ENCODE data around the gene ARHGAP21.
"Not testable (repeated sequence)": the region's sequence is repeated elsewhere in the genome, so short reads cannot be mapped to it uniquely, and the experiment has no call there.

The ARHGAP21 gene

DNA sequence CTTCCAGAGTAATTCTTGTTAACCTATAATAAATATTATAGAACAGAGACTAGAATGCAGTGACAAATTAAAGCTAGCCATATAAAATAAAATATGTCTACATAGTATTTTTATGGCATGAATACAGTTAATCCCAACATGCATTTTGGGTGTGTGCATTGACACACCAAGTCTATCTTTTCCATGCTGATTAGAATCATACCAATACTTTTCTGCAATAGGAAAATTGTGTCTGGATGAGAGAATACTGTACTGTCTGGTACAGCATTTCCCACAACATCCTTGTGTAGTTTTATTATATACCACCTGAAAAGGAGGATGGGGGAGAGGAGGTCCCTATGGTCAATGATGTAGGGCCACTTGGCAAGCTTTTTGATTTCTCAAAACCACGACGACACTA lies 100.3 kb downstream of the ARHGAP21 start:
- DNase-seq: no peak

DNA sequence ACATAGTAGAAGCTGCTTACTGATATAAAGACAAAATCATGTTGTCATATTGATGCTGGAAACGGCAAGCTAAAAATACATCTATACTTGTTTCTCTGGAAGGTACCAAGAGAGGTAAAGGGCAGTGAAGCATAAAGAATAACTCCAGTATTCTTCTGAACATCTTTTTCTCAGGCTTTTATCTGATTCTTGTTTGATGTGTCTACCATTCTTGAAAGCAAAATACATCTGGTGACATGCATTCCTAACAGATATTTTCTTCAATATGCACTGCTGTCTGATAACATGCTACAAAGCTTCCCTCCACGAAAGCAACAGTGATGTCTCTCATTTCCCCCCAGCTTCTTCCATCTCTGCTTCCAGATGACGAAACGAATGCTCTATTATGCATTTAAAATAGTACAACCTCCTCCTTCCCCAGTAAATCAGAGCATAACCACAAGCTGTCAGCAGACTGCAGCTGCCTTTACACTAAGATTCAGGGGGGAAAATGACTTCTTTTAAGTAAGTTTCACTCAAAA lies 100.8 kb downstream of the ARHGAP21 start:
- no peak for DNase-seq

DNA sequence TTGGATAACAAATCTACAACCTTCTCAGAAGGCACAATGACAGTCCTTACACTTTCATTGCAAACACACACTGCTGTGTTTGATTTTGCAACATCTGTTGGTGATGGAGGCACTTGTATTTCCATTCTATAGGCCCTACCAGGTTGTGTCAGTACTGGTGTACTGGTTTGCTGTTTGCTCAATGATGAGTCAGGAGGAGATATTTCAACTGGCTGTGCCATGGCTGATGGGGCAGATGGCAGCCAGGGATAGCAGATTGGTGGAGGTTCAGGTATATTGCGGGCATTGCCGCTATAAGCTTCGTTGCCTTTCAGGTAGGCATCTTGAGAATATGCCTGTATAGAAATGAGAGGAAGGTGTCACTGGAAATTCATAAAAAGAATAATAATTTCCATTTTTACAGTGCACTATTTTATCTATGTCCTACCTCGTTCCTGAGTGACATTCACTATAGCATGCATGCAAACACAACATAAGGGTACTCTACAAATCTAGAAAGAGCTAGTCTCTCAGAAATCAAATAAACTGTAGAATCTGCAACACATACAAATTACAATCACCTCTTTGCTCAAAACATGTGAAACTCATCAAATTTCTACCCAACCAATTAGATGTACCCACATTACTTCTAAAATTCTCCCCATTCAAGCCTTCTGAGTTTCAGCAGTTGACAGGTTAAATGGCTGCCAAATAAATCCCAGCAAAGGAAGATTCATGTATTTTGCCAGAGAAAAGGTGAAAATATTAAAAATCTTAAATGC lies 102.5 kb downstream of the ARHGAP21 start:
- DNase-seq: not testable (repeated sequence)

DNA sequence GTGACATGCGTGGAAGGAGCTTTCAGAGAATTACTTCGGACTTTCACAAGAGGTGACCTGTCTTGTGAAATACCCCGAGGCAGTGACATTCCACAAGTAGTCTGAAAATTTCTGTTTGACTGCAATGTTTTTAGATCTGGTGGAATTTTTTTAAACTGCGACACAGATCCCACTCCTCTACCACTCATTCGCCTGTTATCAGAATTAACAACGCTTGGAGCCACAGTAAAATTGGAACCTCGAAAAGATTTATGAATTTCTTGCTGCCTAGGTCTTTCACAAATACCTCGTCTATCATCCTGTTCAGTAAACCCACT lies 103.7 kb downstream of the ARHGAP21 start:
- DNase-seq: not testable (repeated sequence)

DNA sequence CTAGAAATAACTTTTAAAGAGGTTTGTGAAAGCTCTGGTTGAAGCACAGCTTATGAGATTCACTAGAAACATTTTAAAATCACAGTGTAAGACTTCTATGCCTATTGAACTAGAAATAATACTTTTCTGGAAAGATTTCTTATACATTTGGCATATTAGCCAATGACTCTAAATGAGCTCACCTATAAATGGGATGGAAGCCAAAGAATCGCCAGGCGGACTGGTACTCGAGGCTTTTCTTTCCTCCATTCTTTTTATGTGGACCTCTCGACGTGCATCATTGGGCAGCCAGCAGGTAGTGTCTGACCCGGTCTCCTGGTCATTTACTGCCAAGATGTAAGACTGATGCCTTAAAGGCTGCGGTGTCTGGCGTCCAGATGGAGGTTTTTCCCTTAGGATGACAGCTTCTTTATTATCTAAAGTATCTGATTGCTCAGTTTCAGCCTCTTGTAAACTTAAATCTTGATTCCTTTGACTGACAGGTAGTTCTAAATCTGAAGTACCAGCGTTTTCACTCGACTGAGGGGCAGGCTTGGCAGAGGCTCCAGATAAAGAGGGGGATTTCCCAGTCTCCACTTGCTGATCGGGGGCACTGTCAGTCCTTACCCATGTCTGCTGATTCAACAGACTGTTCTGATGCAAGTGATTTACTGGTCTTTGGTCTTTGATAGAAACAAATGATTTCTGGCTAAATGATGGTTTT lies 104.2 kb downstream of the ARHGAP21 start:
- DNase-seq: not testable (repeated sequence)

DNA sequence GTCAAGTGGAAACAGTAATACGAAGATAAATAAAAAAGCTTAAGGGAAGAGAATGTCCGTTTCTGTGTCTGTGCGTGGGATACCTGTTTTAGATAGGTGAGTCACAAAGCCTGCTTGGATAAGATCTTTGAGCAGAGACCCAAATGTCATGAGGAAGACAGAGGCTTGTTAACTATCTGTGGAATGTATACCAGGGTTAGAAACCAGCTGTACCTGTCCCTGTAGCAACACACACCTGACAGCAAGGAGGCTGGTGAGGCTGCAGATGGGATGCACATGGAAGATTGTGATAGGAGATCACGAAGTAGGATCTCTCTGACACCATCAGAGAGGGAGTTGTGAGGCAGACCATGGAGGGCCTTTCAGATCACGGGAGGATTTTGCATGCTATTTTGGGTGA lies 105.3 kb downstream of the ARHGAP21 start:
- no peak for DNase-seq

DNA sequence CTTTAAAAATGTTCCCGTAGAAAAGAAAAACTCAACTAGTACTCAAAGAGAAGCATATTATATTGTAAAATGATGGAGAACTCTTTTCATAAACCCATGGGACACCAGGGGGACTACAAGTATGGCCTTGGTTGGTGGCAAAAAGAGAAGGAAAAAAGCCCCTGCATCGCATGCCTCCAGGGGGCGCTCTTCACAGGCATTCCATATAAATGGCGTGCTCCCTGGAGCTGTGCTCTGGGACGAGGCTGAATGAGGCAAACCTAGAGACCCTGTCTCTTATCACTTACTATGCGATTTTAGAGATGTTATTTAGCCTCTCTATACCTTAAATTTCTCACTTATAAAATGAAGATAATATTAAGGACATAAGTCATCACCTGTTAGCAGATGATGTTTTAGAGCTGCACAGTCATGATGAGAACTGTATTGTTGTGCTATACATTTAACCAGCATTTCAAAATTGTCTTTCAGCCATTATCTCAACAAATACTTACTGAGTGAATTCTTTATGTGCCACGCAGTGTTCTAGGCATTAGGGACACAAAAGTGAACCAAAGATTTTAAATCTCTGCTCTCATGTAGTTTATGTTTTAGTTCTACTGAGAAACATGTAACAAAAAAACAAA lies 105.8 kb downstream of the ARHGAP21 start:
- DNase-seq: no peak

DNA sequence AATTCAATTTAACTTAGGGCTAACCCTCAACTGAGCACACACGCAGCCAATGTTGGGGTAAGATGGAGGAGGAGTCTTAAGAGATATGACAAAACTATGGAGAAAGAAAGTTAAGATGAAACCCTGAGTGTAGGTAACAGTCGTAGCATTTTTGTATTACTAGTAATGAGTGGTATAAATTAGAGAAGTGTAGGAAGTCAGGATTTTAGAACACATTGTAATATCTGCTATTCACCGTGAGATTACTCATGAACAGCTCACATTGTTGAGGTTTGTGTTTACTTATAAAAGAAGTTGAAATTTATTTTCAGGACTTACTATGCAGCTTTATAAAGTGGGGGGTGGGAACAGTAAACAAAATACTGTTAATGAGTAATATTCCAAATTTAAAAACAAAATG lies 107.2 kb downstream of the ARHGAP21 start:
- DNase-seq: no peak

DNA sequence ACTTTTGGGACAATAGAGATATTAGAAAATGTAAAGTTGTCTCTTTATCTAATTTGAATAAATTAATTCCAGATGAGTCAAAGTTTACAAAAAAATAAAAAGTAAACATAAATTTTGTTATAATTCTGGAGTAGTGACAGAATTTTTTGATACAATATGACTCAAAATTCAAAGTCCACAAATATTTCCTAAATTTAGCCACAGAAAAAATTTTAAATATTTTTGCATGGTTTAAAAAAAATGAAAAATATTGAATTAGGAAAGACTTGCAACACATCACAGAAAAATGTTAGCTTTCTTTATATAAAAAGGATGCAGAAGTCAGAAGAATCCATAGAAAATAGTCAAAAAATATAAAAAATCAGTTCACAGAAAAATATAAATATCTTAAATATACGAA lies 117.7 kb downstream of the ARHGAP21 start:
- no peak for DNase-seq

DNA sequence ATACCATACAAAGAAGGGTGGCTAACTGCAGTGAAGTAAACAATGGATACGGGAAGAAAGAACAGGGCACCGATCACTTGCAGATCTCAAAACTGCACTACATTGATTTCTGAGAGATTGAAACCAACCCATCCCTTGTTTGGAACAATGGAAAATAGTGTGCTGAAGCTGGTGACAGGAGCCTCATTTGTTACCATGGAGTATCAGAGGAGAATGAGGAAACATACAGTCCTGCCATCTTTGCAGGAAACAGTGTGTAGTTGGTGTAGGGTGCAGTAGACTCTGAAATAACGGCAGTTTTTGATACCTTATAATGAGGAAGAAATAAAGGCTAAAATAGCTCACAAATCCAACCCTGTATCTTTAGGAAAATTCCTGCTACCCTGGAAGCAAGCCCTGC lies 118.5 kb downstream of the ARHGAP21 start:
- no peak for DNase-seq

DNA sequence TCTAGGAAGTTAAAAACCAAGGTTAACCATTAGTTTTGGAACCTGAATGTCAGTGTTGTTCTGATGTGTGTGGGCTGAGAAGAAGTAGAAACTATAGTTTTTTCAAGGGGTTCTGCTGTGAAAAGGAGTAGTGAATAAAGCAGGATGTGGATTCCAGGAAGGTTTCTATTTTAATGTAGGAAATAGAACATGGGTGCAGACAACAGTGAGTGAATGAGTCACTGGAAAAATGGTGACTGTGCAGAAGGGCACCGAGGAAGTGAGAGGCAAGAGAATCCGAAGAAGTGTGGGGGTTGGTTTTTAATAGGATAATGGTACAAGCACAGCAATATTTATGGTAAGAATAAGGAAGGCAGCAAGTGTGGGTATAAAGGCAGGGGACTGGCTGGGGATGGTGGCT lies 120.4 kb downstream of the ARHGAP21 start:
- no peak for DNase-seq

DNA sequence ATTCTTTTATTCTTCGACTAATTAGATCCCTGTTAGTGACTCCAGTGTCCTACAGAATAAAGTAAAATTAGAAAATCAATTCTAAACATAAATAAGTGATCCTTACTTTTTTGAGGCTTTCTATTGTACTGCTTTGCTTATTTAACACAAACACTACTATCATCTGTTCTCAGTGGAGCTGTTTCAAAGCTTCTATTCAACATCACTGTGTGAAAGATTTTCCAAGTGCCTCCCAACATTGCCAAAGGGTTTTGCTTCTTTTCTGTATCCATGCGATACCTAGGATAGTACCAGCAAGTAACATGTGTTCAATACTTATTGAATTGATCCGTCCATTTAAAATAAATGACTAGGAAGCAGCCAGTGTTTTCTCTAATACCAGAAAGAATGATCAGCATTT lies 125.7 kb downstream of the ARHGAP21 start:
- DNase-seq: no peak

DNA sequence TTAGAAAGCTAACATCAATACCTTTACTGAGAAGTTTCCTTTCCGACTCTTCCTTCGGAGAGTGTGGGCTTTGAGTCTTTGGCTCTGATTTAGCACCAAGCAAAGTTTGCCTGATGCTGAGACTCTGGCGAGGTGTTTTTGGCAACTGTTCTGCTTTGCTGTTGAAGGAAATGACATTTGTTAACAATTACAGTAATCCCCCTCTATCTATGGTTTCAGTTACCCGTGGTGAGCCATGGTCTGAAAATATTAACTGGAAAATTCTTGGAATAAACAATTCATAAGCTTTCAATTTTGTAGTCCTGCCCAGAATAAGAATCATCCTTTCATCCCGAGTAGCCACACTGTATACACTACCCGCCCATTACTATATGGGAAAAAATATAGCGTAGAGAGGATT lies 126.3 kb downstream of the ARHGAP21 start:
- no peak for DNase-seq

DNA sequence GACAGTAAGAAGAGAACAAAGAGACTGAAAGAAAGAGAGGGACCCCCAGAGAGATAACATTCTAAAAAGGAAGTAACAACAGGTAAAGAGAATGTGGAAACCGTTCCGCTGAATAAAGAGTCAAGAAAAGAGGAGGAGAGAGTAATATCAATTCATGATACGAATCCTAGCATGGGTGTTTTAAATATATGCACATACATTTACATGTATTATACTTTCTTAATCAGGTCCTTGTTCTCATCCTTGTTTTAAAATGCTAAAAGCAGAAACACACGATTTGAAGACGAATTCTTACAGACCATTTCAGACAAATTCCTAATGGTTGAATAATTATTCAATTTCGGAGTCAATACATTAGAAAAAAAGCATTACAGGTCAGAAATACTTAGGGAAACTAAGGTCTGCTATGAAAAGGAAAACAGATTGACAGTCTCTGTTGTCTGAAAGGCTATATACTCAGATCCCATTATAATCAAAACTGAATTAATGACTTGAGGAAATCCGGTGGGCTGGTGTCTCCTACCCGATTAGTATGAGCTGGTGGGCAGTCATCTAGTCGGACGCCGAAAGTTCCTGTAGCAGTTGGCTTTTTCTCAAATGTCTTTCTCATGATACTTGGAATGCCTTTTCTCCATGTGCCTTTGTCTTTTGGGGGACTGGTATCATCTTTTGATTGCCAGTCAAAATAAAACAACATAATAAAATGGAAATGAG lies 127.3 kb downstream of the ARHGAP21 start:
- no peak for DNase-seq

DNA sequence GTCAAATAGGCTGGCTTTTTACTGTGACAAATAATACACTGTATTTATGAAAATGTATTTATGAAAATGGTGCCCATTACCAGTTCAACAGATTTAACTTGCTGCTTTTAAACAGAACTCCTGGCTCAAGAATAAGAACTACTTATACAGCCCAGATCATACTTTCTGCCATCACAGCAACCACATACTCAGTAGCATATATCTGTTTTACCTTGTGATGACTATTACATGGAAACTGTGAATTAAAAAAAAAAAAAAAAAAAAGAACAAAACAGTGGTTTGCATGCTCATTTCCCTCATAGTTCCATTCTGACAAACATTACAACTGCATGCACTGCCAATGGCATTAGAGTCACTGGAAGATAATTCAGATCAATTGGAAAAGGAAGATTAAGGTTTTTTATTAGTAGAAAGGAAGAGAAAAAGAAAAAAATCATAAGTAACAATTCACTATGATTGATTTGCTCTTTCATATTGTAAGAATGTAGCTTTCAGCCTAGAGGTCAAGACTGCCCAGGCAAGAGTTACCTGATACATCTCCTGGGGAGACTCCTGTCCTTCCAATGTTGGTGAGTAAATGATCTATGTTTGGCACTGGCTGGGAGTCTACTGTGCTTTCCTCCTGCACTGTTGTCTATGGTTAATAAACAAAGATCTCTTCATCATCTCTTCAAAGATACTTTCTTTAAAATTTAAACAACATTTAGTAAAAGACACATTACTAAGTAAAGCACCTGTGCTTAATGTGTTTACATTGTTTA lies 132.8 kb downstream of the ARHGAP21 start:
- no peak for DNase-seq

DNA sequence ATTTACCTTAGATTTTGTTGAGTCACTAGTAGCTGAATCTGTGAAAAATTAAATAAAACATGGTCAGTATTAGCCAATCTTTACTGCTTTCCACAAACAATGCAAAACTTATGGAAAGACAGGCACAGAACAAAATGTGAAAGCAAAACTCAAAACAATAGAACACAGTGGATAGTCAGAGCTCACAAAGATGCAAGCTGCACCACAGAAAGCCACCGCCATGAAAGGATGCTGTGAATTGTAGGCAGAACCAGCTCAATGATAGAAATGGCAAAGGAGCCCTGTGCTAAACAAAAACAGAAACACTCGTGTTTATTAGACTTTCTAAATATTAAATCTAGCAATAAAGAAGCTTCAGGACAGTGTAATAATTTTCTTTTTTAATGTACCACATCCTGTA lies 134.4 kb downstream of the ARHGAP21 start:
- no peak for DNase-seq

DNA sequence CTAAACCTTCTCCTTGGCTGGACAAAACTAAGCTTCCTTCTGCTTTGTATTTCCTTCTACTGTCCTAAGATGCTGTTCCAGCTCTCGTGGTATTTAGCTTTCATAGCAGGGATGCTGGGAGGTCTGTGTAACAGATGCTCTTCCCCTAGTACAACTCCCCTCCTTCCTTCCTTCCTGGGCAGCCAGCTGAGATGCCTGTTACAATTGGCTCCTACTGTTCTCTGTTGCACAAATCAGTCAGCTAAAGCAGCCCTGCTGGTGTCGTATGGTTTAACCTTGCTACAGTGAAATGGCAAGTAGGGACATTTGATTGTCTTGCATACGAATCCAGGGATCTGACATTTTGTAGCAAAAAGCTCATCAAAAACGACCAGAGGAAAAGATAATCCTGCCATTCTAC lies 143.8 kb downstream of the ARHGAP21 start:
- no peak for DNase-seq

DNA sequence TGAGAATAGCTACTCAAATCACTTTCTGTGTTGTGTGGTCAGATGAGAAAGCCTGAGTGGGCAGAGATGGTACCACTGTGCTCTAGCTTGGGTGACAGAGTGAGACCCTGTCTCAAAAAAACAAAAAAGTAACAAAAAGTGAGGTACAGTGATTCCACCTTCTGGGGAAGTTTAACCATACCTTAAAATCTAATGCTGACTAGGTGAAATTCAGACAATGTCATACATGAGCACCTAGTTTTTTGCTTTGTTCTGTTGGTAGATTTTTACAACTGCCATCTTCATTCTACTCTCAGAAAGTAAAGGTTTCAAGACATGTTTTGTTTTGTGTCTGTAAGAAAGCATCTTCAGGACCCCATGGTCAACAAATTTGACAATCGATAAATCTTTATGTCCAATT lies 144.2 kb downstream of the ARHGAP21 start:
- no peak for DNase-seq

DNA sequence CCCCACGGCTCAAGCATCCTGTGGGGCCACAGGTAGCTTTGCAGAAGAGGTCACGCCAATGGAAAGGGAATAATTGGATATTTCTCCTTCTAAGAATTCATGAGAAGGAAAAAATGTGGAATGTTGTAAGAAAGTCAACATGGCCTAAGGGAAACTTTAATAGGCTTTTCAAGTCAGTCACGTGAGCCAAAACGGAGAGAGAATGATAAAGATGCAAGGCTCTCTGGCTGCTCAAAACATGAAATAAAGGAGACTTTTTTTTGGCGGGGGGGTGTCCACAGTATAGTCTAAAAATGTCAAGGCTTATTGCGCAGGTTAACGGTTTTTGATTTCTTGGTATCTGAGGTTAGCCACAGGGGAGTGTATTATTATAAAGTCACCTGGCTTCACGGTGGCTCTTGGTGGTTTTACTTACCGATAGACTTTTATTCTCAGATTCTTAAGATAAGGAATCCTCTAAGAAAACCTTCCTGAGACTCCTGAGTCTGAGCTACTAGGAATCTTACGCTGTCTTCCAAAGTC lies 148.1 kb downstream of the ARHGAP21 start:
- no peak for DNase-seq

DNA sequence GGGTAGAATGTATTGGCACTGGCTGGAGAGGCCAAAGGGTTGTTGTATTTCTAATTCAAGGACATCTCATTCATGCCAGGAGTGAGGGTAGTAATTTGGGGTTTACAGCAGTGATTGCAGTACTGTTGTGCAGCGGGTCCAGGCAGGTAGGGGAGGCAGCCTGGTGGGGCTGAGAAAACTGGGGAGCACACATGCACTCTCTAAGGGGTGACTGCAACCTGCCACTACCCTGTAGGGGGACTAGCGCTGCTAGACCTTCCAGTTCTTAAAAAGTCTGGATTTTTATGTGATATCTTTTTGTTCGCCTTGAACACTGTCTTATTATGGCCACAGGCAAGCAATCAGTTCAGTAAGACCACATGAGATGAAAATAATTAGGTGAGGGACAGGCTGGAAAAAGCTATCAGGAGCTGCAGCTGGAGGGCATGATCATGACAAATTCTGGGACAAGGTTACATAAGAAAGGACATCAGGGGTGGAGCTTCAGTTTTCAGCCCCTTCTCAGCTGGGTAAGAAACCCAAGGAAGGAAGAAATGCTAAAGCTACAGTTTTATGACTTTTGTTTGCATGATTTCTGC lies 149.0 kb downstream of the ARHGAP21 start:
- no peak for DNase-seq

DNA sequence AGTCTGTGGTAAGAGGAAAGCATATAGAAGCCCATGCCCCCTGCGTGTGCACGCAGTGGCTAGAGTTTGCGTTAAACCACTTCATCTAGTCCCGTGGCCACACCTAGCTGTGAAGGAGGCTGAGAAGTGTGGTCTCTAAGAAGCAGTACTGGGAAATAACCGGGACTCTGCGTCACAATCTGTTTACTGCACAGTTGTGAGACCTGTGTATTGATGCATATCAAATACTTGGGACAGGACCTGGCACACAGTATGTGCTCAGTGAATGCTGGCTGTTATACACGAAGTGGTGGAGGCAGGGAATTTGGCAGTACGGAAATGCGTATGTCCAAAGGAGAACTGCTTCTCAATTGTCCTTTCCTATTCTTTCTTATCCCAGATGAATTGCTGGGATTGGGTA lies 149.5 kb downstream of the ARHGAP21 start:
- DNase-seq: no peak

DNA sequence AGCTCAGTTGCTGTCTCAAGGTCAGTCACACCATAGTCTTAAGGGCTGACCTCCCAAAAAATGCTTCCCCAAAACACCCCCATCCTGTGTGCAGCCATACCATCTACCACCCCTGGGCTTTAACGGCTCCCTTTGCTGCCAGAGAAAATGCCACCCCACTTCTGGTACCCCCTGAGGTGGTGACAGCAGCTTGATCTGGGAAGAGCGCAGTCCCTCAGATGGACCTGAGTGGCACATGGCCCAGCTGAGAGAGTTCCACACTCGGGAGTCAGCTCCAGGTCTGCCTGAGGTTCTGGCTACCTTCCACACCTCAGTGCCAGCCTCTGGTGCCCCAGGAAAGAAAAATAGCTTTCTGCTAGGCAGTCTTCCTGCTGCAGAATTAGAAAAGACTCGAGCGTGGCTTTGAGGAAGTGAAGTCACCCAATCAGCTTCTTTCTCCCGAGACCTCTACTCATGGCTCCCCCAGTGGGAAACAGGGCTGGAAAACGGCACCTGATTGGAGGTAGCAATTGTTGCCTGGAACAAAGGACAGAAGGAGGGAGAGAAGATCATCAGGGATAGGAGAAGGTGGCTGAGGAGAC lies 151.7 kb downstream of the ARHGAP21 start:
- no peak for DNase-seq

Measured in NCI-H1930 (cell line).